ENCODE results near the gene CHST12.

DNA sequence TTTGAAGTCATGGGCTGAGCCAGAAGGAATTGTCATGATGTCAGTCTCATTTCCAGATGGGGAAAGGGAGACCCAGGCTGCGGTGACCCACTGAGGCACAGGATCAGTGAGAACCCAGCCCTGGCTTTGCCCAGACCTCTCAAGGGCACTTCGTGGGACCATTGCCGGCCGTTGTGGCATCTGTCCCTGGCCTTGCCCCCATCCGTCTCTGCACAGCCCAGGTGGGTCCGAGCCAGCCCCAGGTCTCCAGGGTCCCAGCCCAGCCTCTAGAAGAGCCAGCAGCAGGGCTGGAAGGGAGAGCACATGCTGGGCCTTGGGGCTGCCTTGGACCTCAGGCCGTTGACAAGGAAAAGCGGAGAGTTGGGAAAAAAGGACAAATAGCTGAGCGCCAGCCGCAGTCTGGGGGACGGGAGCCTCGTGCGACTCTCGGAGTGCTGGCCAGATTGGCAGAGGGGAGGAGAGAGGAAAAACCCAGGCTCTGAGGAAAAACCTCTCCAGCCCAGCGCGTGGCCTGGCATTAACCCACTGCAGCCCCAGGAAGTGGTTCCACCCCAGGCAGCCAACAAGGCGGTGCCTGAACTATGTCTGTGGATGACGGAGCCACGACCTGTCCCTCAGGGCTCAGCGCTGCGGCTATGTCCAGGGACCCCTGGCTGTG, 42.6 kb downstream of the CHST12 start:
- TF ChIP-seq, protein P1, sequence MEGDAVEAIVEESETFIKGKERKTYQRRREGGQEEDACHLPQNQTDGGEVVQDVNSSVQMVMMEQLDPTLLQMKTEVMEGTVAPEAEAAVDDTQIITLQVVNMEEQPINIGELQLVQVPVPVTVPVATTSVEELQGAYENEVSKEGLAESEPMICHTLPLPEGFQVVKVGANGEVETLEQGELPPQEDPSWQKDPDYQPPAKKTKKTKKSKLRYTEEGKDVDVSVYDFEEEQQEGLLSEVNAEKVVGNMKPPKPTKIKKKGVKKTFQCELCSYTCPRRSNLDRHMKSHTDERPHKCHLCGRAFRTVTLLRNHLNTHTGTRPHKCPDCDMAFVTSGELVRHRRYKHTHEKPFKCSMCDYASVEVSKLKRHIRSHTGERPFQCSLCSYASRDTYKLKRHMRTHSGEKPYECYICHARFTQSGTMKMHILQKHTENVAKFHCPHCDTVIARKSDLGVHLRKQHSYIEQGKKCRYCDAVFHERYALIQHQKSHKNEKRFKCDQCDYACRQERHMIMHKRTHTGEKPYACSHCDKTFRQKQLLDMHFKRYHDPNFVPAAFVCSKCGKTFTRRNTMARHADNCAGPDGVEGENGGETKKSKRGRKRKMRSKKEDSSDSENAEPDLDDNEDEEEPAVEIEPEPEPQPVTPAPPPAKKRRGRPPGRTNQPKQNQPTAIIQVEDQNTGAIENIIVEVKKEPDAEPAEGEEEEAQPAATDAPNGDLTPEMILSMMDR (IDR thresholded peaks at IDR 0.05): no peak
- TF ChIP-seq POLR2A (IDR thresholded peaks at IDR 0.05): no peak
